OCI-LY3 (cell line): ENCODE data around the gene CACNA1A.

Source experiments
- H2AFZ ChIP-seq: fragments of 200-600, 300-600 bp; shearing (Covaris generic); 2 replicates; pipeline ENCODE4 v1.6.0; 2014; ENCODE audit warnings: antibody characterized with exemption, low read depth, low read length
- H3K27ac ChIP-seq: fragments of 200-600, 300-600 bp; sonication (generic); 2 replicates; pipeline ENCODE4 v1.5.1; 2014; ENCODE audit warnings: mild to moderate bottlenecking, low read length, moderate library complexity, mixed read lengths
- H3K27me3 ChIP-seq: fragments of 200-600, 300-600 bp; sonication (generic); 2 replicates; pipeline ENCODE4 v1.6.1; 2014; ENCODE audit warnings: low read depth, low read length, mixed read lengths
- H3K36me3 ChIP-seq: fragments of 200-600, 300-600 bp; sonication (generic); replicated peaks from 2 replicates; pipeline ENCODE3; 2014; ENCODE audit warnings: low read depth, low read length, mixed read lengths
- H3K4me1 ChIP-seq: fragments of 300-600, 200-600 bp; sonication (generic); 2 replicates; pipeline ENCODE4 v1.6.1; 2014; ENCODE audit warnings: low read length, mixed read lengths
- H3K4me2 ChIP-seq: fragments of 200-600, 300-600 bp; sonication (generic); 2 replicates; pipeline ENCODE4 v1.6.1; 2014; ENCODE audit warnings: low read length, mixed read lengths
- H3K4me3 ChIP-seq: fragments of 300-600, 200-600 bp; sonication (generic); 2 replicates; pipeline ENCODE4 v1.5.1; 2014; ENCODE audit warnings: antibody characterized with exemption, mild to moderate bottlenecking, low read length, moderate library complexity
- H3K79me2 ChIP-seq: fragments of 300-600, 200-600 bp; shearing (Covaris generic); 2 replicates; pipeline ENCODE4 v1.6.1; 2014; ENCODE audit warnings: mild to moderate bottlenecking, low read length, mixed read lengths
- H3K9ac ChIP-seq: fragments of 300-600, 200-600 bp; shearing (Covaris generic); 2 replicates; pipeline ENCODE4 v1.6.0; 2014; ENCODE audit warnings: mild to moderate bottlenecking, low read length, moderate library complexity
- H3K9me3 ChIP-seq: fragments of 200-600, 300-600 bp; shearing (Covaris generic); 2 replicates; pipeline ENCODE4 v1.6.1; 2014; ENCODE audit warnings: low read length, mixed read lengths; ENCODE audit not compliant: insufficient read depth
- H4K20me1 ChIP-seq: fragments of 200-600, 300-600 bp; sonication (generic); 2 replicates; pipeline ENCODE4 v1.6.1; 2016; ENCODE audit warnings: low read length, mixed read lengths; ENCODE audit not compliant: insufficient read depth
- EZH2phosphoT487 ChIP-seq: fragments of 200-600 bp; shearing (Covaris generic); IDR thresholded peaks from 2 replicates; pipeline ENCODE4 v1.6.1; 2018; ENCODE audit warnings: antibody characterized with exemption, mixed run types, low read depth
- TF ChIP-seq, protein P1 (sequence below): fragments of 200-600, 300-600 bp; sonication (generic); IDR thresholded peaks from 2 replicates; pipeline ENCODE4 v1.5.1; 2014; ENCODE audit warnings: antibody characterized with exemption, low read length, low read depth

The CACNA1A gene

DNA sequence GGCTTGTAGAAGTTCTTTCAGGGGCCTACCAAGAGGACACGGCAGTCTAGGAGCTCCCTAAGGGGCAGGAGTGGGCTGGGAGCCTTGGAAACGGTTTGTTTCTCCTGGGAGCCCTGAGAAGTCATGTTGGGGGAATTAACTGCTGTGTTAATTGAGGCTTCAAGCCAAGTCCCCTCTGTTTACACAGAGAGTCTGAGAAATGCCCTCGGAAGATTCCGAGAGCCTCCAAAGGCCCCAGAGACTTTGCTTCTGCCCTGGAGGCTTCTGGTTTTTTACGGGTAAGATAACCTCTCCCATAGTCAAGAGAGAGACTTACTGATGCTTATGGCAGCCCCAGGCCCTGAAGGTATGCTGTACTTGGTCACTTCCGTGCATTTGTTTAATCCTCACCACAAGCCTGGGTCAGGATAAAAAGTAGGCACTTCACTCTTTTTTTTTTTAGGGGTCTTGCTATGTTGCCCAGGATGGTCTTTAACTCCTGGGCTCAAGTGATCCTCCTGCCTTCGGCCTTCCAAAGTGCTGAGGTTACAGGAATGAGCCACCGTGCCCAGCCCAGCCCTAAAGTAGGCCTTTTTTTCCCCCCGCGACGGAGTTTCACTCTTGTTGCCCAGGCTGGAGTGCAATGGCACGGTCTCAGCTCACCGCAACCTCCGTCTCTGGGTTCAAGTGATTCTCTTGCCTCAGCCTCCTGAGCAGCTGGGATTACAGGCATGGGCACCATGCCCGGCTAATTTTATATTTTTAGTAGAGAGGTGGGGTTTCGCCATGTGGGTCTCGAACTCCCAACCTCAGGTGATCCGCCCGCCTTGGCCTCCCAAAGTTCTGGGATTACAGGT lies 340.9 kb downstream of the CACNA1A start:
- H3K27me3 ChIP-seq: peaks cover 11% of the 10 kb centered on the region; the same call in 1 of the 2 replicates
- H3K9ac ChIP-seq: no peak overlapping the region
- H3K4me3 ChIP-seq: no peak overlapping the region
- no peak overlapping the region for H2AFZ ChIP-seq
- no peaks in the 10 kb centered on the region for H3K79me2 ChIP-seq
- TF ChIP-seq, protein P1, sequence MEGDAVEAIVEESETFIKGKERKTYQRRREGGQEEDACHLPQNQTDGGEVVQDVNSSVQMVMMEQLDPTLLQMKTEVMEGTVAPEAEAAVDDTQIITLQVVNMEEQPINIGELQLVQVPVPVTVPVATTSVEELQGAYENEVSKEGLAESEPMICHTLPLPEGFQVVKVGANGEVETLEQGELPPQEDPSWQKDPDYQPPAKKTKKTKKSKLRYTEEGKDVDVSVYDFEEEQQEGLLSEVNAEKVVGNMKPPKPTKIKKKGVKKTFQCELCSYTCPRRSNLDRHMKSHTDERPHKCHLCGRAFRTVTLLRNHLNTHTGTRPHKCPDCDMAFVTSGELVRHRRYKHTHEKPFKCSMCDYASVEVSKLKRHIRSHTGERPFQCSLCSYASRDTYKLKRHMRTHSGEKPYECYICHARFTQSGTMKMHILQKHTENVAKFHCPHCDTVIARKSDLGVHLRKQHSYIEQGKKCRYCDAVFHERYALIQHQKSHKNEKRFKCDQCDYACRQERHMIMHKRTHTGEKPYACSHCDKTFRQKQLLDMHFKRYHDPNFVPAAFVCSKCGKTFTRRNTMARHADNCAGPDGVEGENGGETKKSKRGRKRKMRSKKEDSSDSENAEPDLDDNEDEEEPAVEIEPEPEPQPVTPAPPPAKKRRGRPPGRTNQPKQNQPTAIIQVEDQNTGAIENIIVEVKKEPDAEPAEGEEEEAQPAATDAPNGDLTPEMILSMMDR: no peak
- no peak for TF ChIP-seq EZH2phosphoT487
- no peaks in the 10 kb centered on the region for H3K9me3 ChIP-seq
- H4K20me1 ChIP-seq: no peaks in the 10 kb centered on the region
- H3K4me2 ChIP-seq: no peak overlapping the region
- H3K27ac ChIP-seq: no peak overlapping the region
- H3K4me1 ChIP-seq: peaks cover 48% of the 10 kb centered on the region
- H3K36me3 ChIP-seq: no peaks in the 10 kb centered on the region

- no peaks in the 10 kb centered on the region for H4K20me1 ChIP-seq
- H3K4me2 ChIP-seq: peak overlapping the region; percentile 92
- H3K36me3 ChIP-seq: no peaks in the 10 kb centered on the region
- H3K4me1 ChIP-seq: peaks cover 48% of the 10 kb centered on the region
- no peak for TF ChIP-seq EZH2phosphoT487
- TF ChIP-seq, protein P1: no peak
- H3K27ac ChIP-seq: no peak overlapping the region
- no peaks in the 10 kb centered on the region for H3K79me2 ChIP-seq
- H2AFZ ChIP-seq: peak overlapping the region; percentile 73; the same call in 1 of the 2 replicates
- peaks cover 11% of the 10 kb centered on the region; the same call in 1 of the 2 replicates for H3K27me3 ChIP-seq
- H3K9ac ChIP-seq: peak overlapping the region; percentile 38; the same call in 1 of the 2 replicates
- H3K4me3 ChIP-seq: peak overlapping the region; percentile 78
- no peaks in the 10 kb centered on the region for H3K9me3 ChIP-seq
These were observed 341.7 kb downstream of the CACNA1A start for GRCh38 chr19:13164343-13165161.

DNA sequence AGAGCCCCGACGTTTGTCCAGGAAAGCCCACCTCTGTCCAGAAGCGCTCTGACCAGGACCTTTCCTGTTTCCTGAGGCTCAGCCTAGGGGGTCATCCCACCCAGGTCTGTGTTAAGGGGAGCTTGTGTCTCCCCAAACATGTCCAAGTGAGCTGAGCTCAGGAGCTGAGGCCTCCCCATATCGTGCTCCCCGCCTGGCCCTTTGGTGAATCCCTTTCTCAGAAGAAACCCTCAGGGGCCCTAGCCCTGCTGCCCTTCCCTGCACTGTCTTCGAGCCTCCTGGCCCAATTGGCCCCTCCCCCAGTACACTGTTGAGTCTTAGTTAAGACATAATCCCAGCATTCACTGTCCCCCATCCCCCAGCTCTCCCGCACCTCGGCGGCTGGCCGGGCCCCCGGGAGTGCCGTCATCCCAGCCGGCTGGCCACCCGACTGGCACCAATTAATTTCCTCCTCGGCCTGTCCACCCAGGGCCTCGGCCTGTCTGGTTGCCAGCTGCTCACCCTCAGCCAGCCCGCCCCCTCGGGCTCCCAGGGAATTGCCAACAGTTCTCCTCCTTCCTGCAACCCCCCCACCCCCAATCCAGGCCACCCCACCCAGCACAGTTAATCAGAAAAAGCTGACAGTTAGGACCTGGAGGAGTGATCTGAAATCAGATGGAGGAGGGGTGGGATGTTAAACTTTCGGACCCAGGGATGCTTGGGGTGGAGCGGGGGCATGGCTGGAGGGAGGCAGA lies 342.5 kb downstream of the CACNA1A start:
- no peak for TF ChIP-seq EZH2phosphoT487
- TF ChIP-seq, protein P1: no peak
- H3K9me3 ChIP-seq: no peaks in the 10 kb centered on the region
- no peaks in the 10 kb centered on the region for H3K79me2 ChIP-seq
- H3K36me3 ChIP-seq: no peaks in the 10 kb centered on the region
- H3K27ac ChIP-seq: no peak overlapping the region
- peak overlapping the region; percentile 73; the same call in 1 of the 2 replicates for H2AFZ ChIP-seq
- peaks cover 11% of the 10 kb centered on the region; the same call in 1 of the 2 replicates for H3K27me3 ChIP-seq
- H3K4me2 ChIP-seq: peak overlapping the region; percentile 92
- no peaks in the 10 kb centered on the region for H4K20me1 ChIP-seq
- peak overlapping the region; percentile 38 for H3K9ac ChIP-seq
- H3K4me3 ChIP-seq: peak overlapping the region; percentile 78
- H3K4me1 ChIP-seq: peaks cover 48% of the 10 kb centered on the region
